PC-9 (cell line): Measurements from ENCODE around the gene NPVF.

Experiments
- CTCF ChIP-seq: fragments of 200-600 bp; sonication (generic); conservative IDR thresholded peaks from 2 replicates; pipeline ENCODE4 v1.6.1; 2017; ENCODE audit warnings: mixed run types, antibody characterized with exemption, mild to moderate bottlenecking, moderate library complexity
- EZH2 ChIP-seq: fragments of 200-600 bp; sonication (generic); IDR thresholded peaks from 2 replicates; pipeline ENCODE4 v1.8.0; 2017; ENCODE audit warnings: antibody characterized with exemption, low read depth

DNA sequence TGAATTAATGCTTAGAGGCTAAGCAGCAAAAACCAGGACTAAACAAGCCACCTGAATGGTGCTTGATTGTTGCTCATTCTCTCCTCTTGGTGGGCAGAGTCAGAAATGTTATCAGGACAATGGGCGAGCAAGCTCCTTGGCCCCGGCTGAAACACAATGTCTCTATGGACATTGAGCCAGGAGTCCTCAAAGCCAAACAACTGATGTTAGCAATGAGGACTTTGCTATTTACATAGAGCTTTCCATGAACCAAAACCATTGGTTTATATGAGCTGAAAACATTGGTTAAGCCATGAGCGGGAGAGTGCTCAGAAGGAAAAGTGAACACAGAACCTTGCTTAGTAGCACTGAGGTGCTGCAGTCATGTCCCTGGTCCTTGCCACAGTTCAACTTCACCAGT lies 21.5 kb upstream of the NPVF start:
- TF ChIP-seq CTCF (no peak), EZH2 (no peak)
